ENCODE measurements around the gene HES3.

GRCh38 chr1:6274622-6275139, 30.7 kb downstream of the HES3 start:
- no peak for TF ChIP-seq CTCF (IDR thresholded peaks at IDR 0.05; ENCODE audit: low read depth, low read length)
- TF ChIP-seq EZH2phosphoT487 (IDR thresholded peaks at IDR 0.05; ENCODE audit: low read depth): no peak

All from OCI-LY3 (cell line).